Right lobe of liver (tissue), 6 donors: ENCODE data around the gene CST9. TPM values are rescaled to one million over a fixed set of nuclear protein-coding genes. Genes with fewer than 3 reads are reported as not detected.
A peak's percentile ranks its signal among the peaks of the same experiment; 100 is the strongest.
"Not testable (repeated sequence)": the region's sequence is repeated elsewhere in the genome, so short reads cannot be mapped to it uniquely, and the experiment has no call there.

Experiments used
- ATAC-seq, 4 donors: fragments of 200-7000 bp; cut with Tn5 transposase; one replicate each; pipeline ENCODE4 v1.9.1; 2020; ENCODE audit warnings: mild to moderate bottlenecking in 4 of 4, moderate library complexity in 4 of 4
- DNase-seq, 3 donors: peaks; one replicate each; pipeline ENCODE4 v3.0.0-alpha.2; 2020
- H3K27ac ChIP-seq, 3 donors: fragments of 200-600 bp; one replicate each; pipeline ENCODE4 v1.8.0; 2022
- H3K27me3 ChIP-seq, 2 donors: fragments of 200-600 bp; one replicate each; pipeline ENCODE4 v1.8.0; 2022
- H3K36me3 ChIP-seq, 4 donors: fragments of 200-600 bp; sonication (generic) in 1 of 4; one replicate each; pipeline versions ENCODE4 v1.5.1 to v1.8.0; 2017 to 2022; ENCODE audit warnings: control low read depth in 1 of 4
- H3K4me1 ChIP-seq, 4 donors: fragments of 200-600 bp; sonication (generic) in 1 of 4; one replicate each; pipeline versions ENCODE4 v1.5.1 to v1.8.0; 2017 to 2022; ENCODE audit warnings: control low read depth in 1 of 4
- H3K4me3 ChIP-seq, 3 donors: fragments of 200-600 bp; one replicate each; pipeline ENCODE4 v1.8.0; 2022
- H3K9me3 ChIP-seq, 4 donors: fragments of 200-600 bp; sonication (generic) in 1 of 4; one replicate each; pipeline versions ENCODE4 v1.5.1 to v1.8.0; 2017 to 2022; ENCODE audit warnings: control low read depth in 1 of 4
- POLR2A ChIP-seq: fragments of 450-650 bp; IDR thresholded peaks from one replicate; pipeline ENCODE4 v1.6.1; 2017; ENCODE audit warnings: antibody characterized with exemption, mild to moderate bottlenecking
- WGBS: methylation state at CpG from one replicate; pipeline ENCODE4 v1.1.6; 2018; ENCODE audit warnings: low coverage, low lambda C conversion rate; ENCODE audit not compliant: insufficient coverage; ENCODE audit errors: missing lambda C conversion rate; 5-methylcytosine and 5-hydroxymethylcytosine counted together
- intact Hi-C, 2 donors: fragments of 100-400 bp; cut with DNase I; formaldehyde crosslinking; loops; one replicate each; pipeline versions ENCODE4 v1.11.2 to v1.14.1; 2022
- total RNA-seq, 6 experiments: library from RNA; depleted of rRNA in 2 of 6; stranded (reverse); fragments of >200 nt in 2 of 6; fragmentation: NEBNext Ultra II Directional in 3 of 6; extraction: Animal tissue kit (Norgen Biotek cat#: 25700) in 3 of 6; gene quantifications; one replicate each; pipeline versions ENCODE4 v1.1.0 to v1.2.4, GENCODE V29; 2016 to 2023
- TF ChIP-seq, protein P1 (sequence below), 4 donors: fragments of 200-600 bp in 3 of 4; fragments of 450-650 bp in 1 of 4; IDR thresholded peaks; one replicate each; pipeline versions ENCODE4 v1.5.1 to v1.8.0; 2016 to 2022; ENCODE audit warnings: antibody characterized with exemption in 4 of 4, mild to moderate bottlenecking in 2 of 4
- donor health status: DM: no; HTN: yes; CAD: no.
- donor health status: DM: no; HTN: no; CAD: no.
- donor health status: DM: no; HTN: no; CAD: no.
- donor health status: DM: no; HTN: yes; CAD: no.
- donor health status: DM: no; HTN: yes; CAD: no.

CST9 gene
- total RNA-seq, 6 experiments from 2014 or later, result not detected

DNA sequence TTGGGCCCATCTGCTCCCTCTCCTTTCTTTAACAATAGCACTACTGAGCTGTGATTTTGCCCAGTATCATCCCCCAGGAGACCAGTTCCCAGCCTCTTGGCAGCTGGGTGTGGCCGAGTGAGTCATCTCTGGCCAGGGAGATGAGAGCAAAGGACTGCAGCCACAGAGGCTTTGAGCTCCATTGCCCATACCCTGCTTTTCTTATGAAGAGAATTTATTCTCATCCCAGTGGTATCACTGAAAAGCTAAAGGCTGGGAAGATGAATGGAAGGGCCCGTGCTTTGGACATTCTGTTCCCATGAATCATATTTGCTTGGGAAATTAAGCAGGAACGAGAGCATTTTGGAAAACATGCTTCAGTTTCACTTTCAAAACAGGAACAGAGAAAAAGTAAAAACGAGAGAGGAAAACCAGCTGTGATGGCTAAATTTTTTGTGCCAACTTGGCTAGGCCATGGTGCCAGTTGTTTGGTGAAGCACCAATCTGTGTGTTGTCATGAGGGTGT lies 17.2 kb upstream of the CST9 start:
- Histone ChIP-seq H3K4me3 (peak overlapping the region; percentile 18 to 28 (median 23)), H3K36me3 (no peaks in the 10 kb centered on the region), H3K27me3 (no peaks in the 10 kb centered on the region), H3K4me1 (peaks cover 0 to 12% (median 0%) of the 10 kb centered on the region in 4 donors), H3K9me3 (no peaks in the 10 kb centered on the region), H3K27ac (peak overlapping the region; percentile 50 to 71 (median 65))
- WGBS, result 6% methylated on average over 4 of the region's 4 CpGs
- intact Hi-C loops, result no loop called here
- TF ChIP-seq, protein P1, sequence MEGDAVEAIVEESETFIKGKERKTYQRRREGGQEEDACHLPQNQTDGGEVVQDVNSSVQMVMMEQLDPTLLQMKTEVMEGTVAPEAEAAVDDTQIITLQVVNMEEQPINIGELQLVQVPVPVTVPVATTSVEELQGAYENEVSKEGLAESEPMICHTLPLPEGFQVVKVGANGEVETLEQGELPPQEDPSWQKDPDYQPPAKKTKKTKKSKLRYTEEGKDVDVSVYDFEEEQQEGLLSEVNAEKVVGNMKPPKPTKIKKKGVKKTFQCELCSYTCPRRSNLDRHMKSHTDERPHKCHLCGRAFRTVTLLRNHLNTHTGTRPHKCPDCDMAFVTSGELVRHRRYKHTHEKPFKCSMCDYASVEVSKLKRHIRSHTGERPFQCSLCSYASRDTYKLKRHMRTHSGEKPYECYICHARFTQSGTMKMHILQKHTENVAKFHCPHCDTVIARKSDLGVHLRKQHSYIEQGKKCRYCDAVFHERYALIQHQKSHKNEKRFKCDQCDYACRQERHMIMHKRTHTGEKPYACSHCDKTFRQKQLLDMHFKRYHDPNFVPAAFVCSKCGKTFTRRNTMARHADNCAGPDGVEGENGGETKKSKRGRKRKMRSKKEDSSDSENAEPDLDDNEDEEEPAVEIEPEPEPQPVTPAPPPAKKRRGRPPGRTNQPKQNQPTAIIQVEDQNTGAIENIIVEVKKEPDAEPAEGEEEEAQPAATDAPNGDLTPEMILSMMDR (IDR thresholded peaks at IDR 0.05), result no peak
- TF ChIP-seq POLR2A, result no peak
- ATAC-seq, result peak; percentile 73 to 98 (median 86)
- DNase-seq, result peak in 1 of 3 donors; percentile 66

DNA sequence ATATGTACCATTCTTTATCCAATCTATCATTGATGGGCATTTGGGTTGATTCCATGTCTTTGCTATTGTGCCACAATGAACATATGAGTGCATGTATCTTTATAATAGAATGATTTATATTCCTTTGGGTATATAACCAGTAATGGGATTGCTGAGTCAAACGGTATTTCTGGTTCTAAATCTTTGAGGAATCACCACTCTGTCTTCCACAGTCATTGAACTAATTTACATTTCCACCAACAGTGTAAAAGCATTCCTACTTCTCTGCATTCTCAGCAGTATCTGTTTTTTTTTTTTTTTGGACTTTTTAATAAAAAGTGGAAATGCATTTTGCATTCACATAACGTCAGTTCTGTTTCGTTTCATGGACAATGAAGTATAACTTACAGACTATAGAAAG lies 16.7 kb upstream of the CST9 start:
- H3K27ac ChIP-seq, result peak overlapping the region; percentile 50 to 71 (median 65)
- ATAC-seq, H3K27me3 ChIP-seq, H3K36me3 ChIP-seq, H3K9me3 ChIP-seq, H3K4me3 ChIP-seq, DNase-seq, intact Hi-C loops: not testable (repeated sequence)
- 42% methylated on average over 3 of the region's 3 CpGs for WGBS
- H3K4me1 ChIP-seq, result peaks cover 0 to 12% (median 0%) of the 10 kb centered on the region in 4 donors

DNA sequence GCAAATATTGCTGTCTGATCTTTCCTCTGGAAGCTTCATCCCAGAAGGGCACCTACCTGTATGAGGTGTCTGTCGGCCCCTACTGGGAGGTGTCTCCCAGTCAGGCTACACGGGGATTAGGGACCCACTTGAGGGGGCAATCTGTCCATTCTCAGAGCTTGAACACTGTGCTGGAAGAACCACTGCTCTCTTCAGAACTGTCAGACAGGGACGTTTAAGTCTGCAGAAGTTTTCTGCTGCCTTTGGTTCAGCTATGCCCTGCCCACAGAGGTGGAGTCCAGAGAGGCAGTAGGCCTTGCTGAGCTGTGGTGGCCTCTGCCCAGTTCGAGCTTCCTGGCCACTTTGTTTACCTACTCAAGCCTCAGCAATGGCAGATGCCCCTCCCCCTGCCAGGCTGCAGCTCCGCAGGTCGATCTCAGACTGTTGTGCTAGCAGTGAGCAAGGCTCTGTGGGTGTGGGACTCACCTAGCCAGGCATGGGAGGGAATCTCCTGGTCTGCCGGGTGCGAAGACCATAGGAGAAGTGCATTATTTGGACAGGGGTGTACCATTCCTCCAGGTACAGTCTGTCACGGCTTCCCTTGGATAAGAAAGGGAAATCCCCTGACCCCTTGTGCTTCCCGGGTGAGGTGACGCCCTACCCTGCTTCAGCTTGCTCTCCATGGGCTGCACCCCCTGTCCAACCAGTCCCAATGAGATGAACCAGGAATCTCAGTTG lies 15.1 kb upstream of the CST9 start:
- H3K4me3 ChIP-seq, H3K27me3 ChIP-seq, H3K27ac ChIP-seq, H3K9me3 ChIP-seq, H3K36me3 ChIP-seq, intact Hi-C loops: not testable (repeated sequence)
- DNase-seq (peak in 1 of 3 donors; percentile 81), ATAC-seq (peak in 1 of 4 donors; percentile 30)
- WGBS, result 40% methylated on average over 1 of the region's 11 CpGs
- H3K4me1 ChIP-seq, result peaks cover 0 to 12% (median 0%) of the 10 kb centered on the region in 4 donors

DNA sequence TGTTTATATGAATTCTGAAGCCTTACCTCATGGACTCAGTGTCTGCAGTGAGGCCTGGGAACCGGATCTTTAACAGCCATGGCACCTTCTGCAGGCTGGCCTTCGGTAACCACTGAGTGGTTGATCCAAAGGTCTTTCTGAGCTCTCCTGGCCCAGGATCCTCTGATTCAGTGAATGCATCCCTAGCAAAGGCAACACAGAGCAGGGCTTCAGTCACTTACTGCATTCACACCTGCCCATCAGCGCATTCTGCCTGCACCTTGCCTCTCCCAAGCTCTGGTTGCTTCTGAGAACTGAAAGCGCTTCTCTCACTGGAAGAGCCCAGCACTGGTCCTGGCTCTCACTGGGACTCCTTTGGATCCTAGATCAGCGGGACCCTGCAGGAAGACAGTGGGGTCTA lies 8.4 kb upstream of the CST9 start:
- no peaks in the 10 kb centered on the region for H3K4me1 ChIP-seq
- H3K27ac ChIP-seq, result no peak overlapping the region
- no peak for ATAC-seq
- TF ChIP-seq, protein P1 (IDR thresholded peaks at IDR 0.05), result no peak
- TF ChIP-seq POLR2A, result no peak
- WGBS, result 100% methylated on average over 2 of the region's 5 CpGs
- intact Hi-C loops, result no loop called here
- no peak overlapping the region for H3K4me3 ChIP-seq
- no peaks in the 10 kb centered on the region for H3K36me3 ChIP-seq
- no peak for DNase-seq
- H3K27me3 ChIP-seq, result no peaks in the 10 kb centered on the region
- H3K9me3 ChIP-seq, result no peaks in the 10 kb centered on the region

DNA sequence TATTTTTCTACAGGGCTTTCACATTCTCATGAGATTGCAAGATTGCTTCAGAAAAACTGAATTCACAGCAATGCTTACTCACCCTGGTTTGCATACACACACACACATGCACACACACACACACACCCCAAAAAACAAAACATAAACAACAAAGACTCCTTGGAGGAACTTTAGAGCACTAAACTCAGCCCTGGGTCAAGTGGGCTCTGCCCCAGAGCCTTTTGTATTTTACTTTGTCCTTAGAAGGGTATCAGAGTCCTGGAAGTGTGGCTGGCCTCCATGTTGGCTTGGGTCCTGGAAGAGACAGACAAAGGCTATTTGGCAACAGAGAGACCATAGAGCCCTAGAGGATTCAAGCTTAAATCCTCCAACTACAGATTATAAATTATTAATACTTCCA lies 8.0 kb upstream of the CST9 start:
- no peaks in the 10 kb centered on the region for H3K4me1 ChIP-seq
- no peak overlapping the region for H3K4me3 ChIP-seq
- TF ChIP-seq POLR2A, result no peak
- TF ChIP-seq, protein P1 (IDR thresholded peaks at IDR 0.05), result no peak
- H3K27ac ChIP-seq, result no peak overlapping the region
- no peaks in the 10 kb centered on the region for H3K27me3 ChIP-seq
- intact Hi-C loops, result no loop called here
- no peaks in the 10 kb centered on the region for H3K36me3 ChIP-seq
- ATAC-seq (no peak), DNase-seq (no peak)
- no peaks in the 10 kb centered on the region for H3K9me3 ChIP-seq
